Heart left ventricle (tissue), 16 donors: ENCODE data around the gene ZEB2. TPM values are rescaled to one million over a fixed set of nuclear protein-coding genes. Genes with fewer than 3 reads are reported as not detected.

Experiments
- ATAC-seq, 4 donors: fragments of 200-7000 bp; cut with Tn5 transposase; one replicate each; pipeline ENCODE4 v1.9.1; 2020 to 2022; ENCODE audit warnings: moderate library complexity in 4 of 4, mild to moderate bottlenecking in 3 of 4, moderate number of reproducible peaks in 1 of 4
- DNase-seq, 5 donors: peaks; one replicate each; pipeline ENCODE4 v3.0.0-alpha.2; 2020
- H3K27ac ChIP-seq, 12 donors: fragments of 200-600 bp; sonication (generic) in 4 of 12; one replicate each; pipeline versions ENCODE4 v1.5.0 to v1.8.0; 2016 to 2022; ENCODE audit warnings: mild to moderate bottlenecking in 2 of 12
- H3K27me3 ChIP-seq, 9 donors: fragments of 200-600 bp; sonication (generic) in 2 of 9; one replicate each; pipeline versions ENCODE4 v1.5.1 to v1.8.0; 2016 to 2022; ENCODE audit warnings: mild to moderate bottlenecking in 3 of 9
- H3K36me3 ChIP-seq, 9 donors: fragments of 200-600 bp; sonication (generic) in 2 of 9; one replicate each; pipeline versions ENCODE4 v1.5.0 to v1.8.0; 2018 to 2022; ENCODE audit warnings: mild to moderate bottlenecking in 2 of 9
- H3K4me1 ChIP-seq, 12 donors: fragments of 200-600 bp; sonication (generic) in 4 of 12; one replicate each; pipeline versions ENCODE4 v1.5.0 to v1.8.0; 2016 to 2022; ENCODE audit warnings: mild to moderate bottlenecking in 3 of 12
- H3K4me3 ChIP-seq, 12 donors: fragments of 200-600 bp; sonication (generic) in 4 of 12; one replicate each; pipeline versions ENCODE4 v1.5.0 to v1.8.0; 2017 to 2022; ENCODE audit warnings: mild to moderate bottlenecking in 9 of 12, moderate library complexity in 4 of 12
- H3K9me3 ChIP-seq, 12 donors: fragments of 200-600 bp; sonication (generic) in 4 of 12; one replicate each; pipeline versions ENCODE4 v1.5.0 to v1.8.0; 2016 to 2022; ENCODE audit warnings: mild to moderate bottlenecking in 1 of 12
- CTCF ChIP-seq, 12 donors: fragments of 200-600 bp; sonication (generic) in 4 of 12; IDR thresholded peaks; one replicate each; pipeline versions ENCODE4 v1.5.0 to v1.8.0; 2018 to 2022; ENCODE audit warnings: antibody characterized with exemption in 12 of 12, mild to moderate bottlenecking in 5 of 12
- POLR2A ChIP-seq, 2 donors: fragments of 450-650 bp; IDR thresholded peaks; one replicate each; pipeline ENCODE4 v1.6.1; 2017; ENCODE audit warnings: antibody characterized with exemption in 2 of 2, mild to moderate bottlenecking in 2 of 2, moderate library complexity in 2 of 2
- WGBS, 4 donors: extraction: QIAGEN DNeasy Blood & Tissue Kit in 2 of 4; methylation state at CpG; one replicate each; pipeline versions ENCODE4 v1.1.5 to v1.1.7; 2013 to 2018; 5-methylcytosine and 5-hydroxymethylcytosine counted together
- intact Hi-C, 10 donors: fragments of 100-400 bp; cut with DNase I; formaldehyde crosslinking; loops; one replicate each; pipeline versions ENCODE4 v1.11.1 to v1.14.2; 2022
- polyA plus RNA-seq, 2 donors: library from polyadenylated mRNA; stranded (reverse); fragments of 200-250 nt; gene quantifications; one replicate each; pipeline ENCODE4 v1.2.3, GENCODE V29; 2013
- total RNA-seq, 9 donors: library from RNA; depleted of rRNA in 2 of 9; stranded (reverse); fragments of >200 nt in 2 of 9; fragmentation: NEBNext Ultra II Directional in 3 of 9; extraction: Animal tissue kit (Norgen Biotek cat#: 25700) in 3 of 9; gene quantifications; one replicate each; pipeline versions ENCODE4 v1.1.0 to v1.2.4, GENCODE V29; 2016 to 2023
- donor health status: ischemic (EF 13 %, LVEDD 7.1; RV severe dilation, severe dysfunction).
- donor health status: healthy with polysubstance abuse.
- donor health status: DM: no; HTN: yes; CAD: no.
- donor health status: DM: no; HTN: no; CAD: no.
- donor health status: ischemic (EF 25% LVEDD 6.9; RV normal size, moderate dysfunction).
- donor health status: ischemic (EF 25% LVEDD 5.7; RV mildly dilated, moderate dysfunction).
- donor health status: healthy.
- donor health status: DM: yes; HTN: yes; CAD: no.
- donor health status: ischemic (EF 35%, LVEDD 5.7; RV mildly dilated, moderate dysfunction).
- donor health status: nonischemic (EF 11% LVEDD 7.7; RV severe dilation, severe dysfunction).
- donor health status: DM: yes; HTN: yes; CAD: no.
- donor health status: PGD.
- donor health status: ischemic (EF 29% LVEDD 5.4; RV normal size, mild dysfunction).
- donor health status: nonischemic (EF 23%, LVEDD 6.1; RV moderate dilation, normal function).

ZEB2 gene
- total and polyA plus RNA-seq, 11 donors: 23.1 to 168 (median 82.4) TPM

- Histone ChIP-seq H3K9me3 (no peaks in the 10 kb centered on the region), H3K4me1 (peaks cover 0 to 100% (median 67%) of the 10 kb centered on the region in 12 donors), H3K36me3 (peaks cover 0 to 20% (median 0%) of the 10 kb centered on the region in 9 donors), H3K27ac (peak overlapping the region in 4 of 12 donors; percentile 31 to 73 (median 44)), H3K27me3 (no peaks in the 10 kb centered on the region), H3K4me3 (no peak overlapping the region)
- no peak for DNase-seq
- intact Hi-C loops: loop anchor here in 1 of 10 donors (5.0 kb wide), 1 partner anchor 61 kb away; no protein-coding TSS in a partner anchor
- WGBS, 4 donors: 76 to 82% (median 81%) methylated on average over 3 of the region's 3 CpGs
- no peak for TF ChIP-seq POLR2A (IDR thresholded peaks at IDR 0.05)
- no peak for TF ChIP-seq CTCF (IDR thresholded peaks at IDR 0.05)
- ATAC-seq: no peak
Measured at GRCh38 chr2:144455987-144456386, 63.9 kb downstream of the ZEB2 start.

GRCh38 chr2:144454466-144455287 lies 65.2 kb downstream of the ZEB2 start:
- DNase-seq (no peak), ATAC-seq (no peak)
- 31 to 50% (median 39%) methylated on average over 8 of the region's 8 CpGs for WGBS, 4 donors
- intact Hi-C loops: loop anchor here in 4 of 10 donors (5.0 kb wide), 3 partner anchors 53 to 63 kb away; no protein-coding TSS in a partner anchor
- Histone ChIP-seq H3K36me3 (peaks cover 0 to 28% (median 0%) of the 10 kb centered on the region in 9 donors), H3K27ac (peak overlapping the region in 6 of 12 donors; percentile 1 to 73 (median 34)), H3K27me3 (no peaks in the 10 kb centered on the region), H3K9me3 (no peaks in the 10 kb centered on the region), H3K4me1 (peaks cover 0 to 97% (median 64%) of the 10 kb centered on the region in 12 donors), H3K4me3 (peak overlapping the region in 2 of 12 donors; percentile 1 to 25)
- TF ChIP-seq POLR2A (IDR thresholded peaks at IDR 0.05): no peak

DNA sequence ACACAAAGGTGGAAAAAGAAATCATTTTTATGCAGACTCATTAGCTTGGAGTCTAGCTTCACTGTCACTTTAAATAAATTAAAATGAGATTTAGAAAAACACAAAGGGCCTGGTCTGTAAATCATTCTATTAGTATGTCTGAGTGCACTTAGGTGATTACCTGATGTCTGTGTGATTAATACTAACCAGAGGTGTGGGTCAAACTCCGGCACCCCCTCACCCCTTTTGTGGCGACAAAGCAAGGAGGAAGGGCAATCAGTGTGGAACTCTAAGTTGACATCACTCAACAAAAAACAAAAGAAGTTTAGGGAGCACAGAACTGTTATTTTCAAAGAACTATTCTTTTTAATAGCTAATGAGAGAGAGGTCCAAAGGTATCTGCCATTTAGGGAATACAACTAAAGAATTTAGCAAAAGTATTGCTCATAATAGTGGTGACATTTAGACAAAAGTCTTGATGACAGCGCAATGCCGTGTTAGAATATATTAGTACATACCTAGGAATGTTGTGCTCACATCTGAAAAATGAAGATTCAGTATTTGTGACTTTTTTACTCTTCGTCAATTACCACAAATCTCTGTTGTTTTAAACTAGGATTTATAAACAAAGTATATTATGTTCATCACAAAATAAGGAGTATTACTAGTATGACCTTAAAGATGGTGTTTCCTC lies 66.3 kb downstream of the ZEB2 start:
- Histone ChIP-seq H3K4me3 (peak overlapping the region in 2 of 12 donors; percentile 4 to 35), H3K27me3 (no peaks in the 10 kb centered on the region), H3K9me3 (no peaks in the 10 kb centered on the region), H3K27ac (peak overlapping the region in 10 of 12 donors; percentile 6 to 74 (median 58)), H3K4me1 (peaks cover 0 to 97% (median 65%) of the 10 kb centered on the region in 12 donors), H3K36me3 (peaks cover 0 to 27% (median 0%) of the 10 kb centered on the region in 9 donors)
- intact Hi-C loops: loop anchor here in 4 of 10 donors (2.0 to 5.0 kb wide), 3 partner anchors 54 to 59 kb away; no protein-coding TSS in a partner anchor
- DNase-seq (no peak), ATAC-seq (no peak)
- no peak for TF ChIP-seq CTCF (IDR thresholded peaks at IDR 0.05)
- TF ChIP-seq POLR2A (IDR thresholded peaks at IDR 0.05): no peak
- 69 to 84% (median 73%) methylated on average over 5 of the region's 5 CpGs for WGBS, 4 donors

GRCh38 chr2:144452989-144453336 lies 67.0 kb downstream of the ZEB2 start:
- Histone ChIP-seq H3K27ac (peak overlapping the region; percentile 6 to 74 (median 58)), H3K9me3 (no peaks in the 10 kb centered on the region), H3K36me3 (peaks cover 0 to 27% (median 0%) of the 10 kb centered on the region in 9 donors), H3K27me3 (no peaks in the 10 kb centered on the region), H3K4me3 (peak overlapping the region in 9 of 12 donors; percentile 13 to 49 (median 38)), H3K4me1 (peaks cover 0 to 97% (median 67%) of the 10 kb centered on the region in 12 donors)
- no peak for DNase-seq
- TF ChIP-seq POLR2A (IDR thresholded peaks at IDR 0.05) (no peak), CTCF (IDR thresholded peaks at IDR 0.05) (no peak)
- intact Hi-C loops: loop anchor here in 4 of 10 donors (2.0 to 5.0 kb wide), 3 partner anchors 54 to 59 kb away; no protein-coding TSS in a partner anchor
- peak in 2 of 4 donors; percentile 7 to 28 for ATAC-seq
- WGBS, 4 donors: 6 to 21% (median 13%) methylated on average over 4 of the region's 4 CpGs
